ENCODE measurements around the gene CARS2. TPM values are rescaled to one million over a fixed set of nuclear protein-coding genes. Genes with fewer than 3 reads are reported as not detected.
A peak's percentile ranks its signal among the peaks of the same experiment; 100 is the strongest.

CARS2 gene
- total RNA-seq, 1 donor from 2014 or later: 41.7 TPM

GRCh38 chr13:110653271-110653670 is 52.6 kb downstream of the CARS2 start:
- no peak for DNase-seq (ENCODE audit: low read depth in 2 of 2)

- DNase-seq (ENCODE audit: low read depth in 2 of 2): no peak
These were observed 53.2 kb downstream of the CARS2 start for GRCh38 chr13:110652764-110653163.

- DNase-seq (ENCODE audit: low read depth in 2 of 2): no peak
These were observed 53.6 kb downstream of the CARS2 start for GRCh38 chr13:110652231-110652730.

- DNase-seq (ENCODE audit: low read depth in 2 of 2): no peak
These were observed 54.1 kb downstream of the CARS2 start for GRCh38 chr13:110651726-110652230.

GRCh38 chr13:110651271-110651670 is 54.6 kb downstream of the CARS2 start:
- DNase-seq (ENCODE audit: low read depth in 2 of 2): no peak

GRCh38 chr13:110650436-110650835 is 55.5 kb downstream of the CARS2 start:
- DNase-seq (ENCODE audit: low read depth in 2 of 2): no peak

- DNase-seq (ENCODE audit: low read depth in 2 of 2): no peak
These were observed 56.4 kb downstream of the CARS2 start for GRCh38 chr13:110649551-110649950.

- no peak for DNase-seq (ENCODE audit: low read depth in 2 of 2)
These were observed 57.0 kb downstream of the CARS2 start for GRCh38 chr13:110648848-110649421.

GRCh38 chr13:110648146-110648819 is 57.6 kb downstream of the CARS2 start:
- no peak for DNase-seq (ENCODE audit: low read depth in 2 of 2)

GRCh38 chr13:110647365-110647737 is 58.6 kb downstream of the CARS2 start:
- DNase-seq (ENCODE audit: low read depth in 2 of 2): no peak

- DNase-seq (ENCODE audit: low read depth in 2 of 2): no peak
These were observed 59.2 kb downstream of the CARS2 start for GRCh38 chr13:110646442-110647364.

- DNase-seq (ENCODE audit: low read depth in 2 of 2): no peak
These were observed 60.2 kb downstream of the CARS2 start for GRCh38 chr13:110645750-110646149.

GRCh38 chr13:110644892-110645521 is 60.9 kb downstream of the CARS2 start:
- DNase-seq (ENCODE audit: low read depth in 2 of 2): peak in 1 of 2 donors; percentile 45

GRCh38 chr13:110643768-110644421 is 62.0 kb downstream of the CARS2 start:
- DNase-seq (ENCODE audit: low read depth in 2 of 2): no peak

GRCh38 chr13:110643324-110643723 is 62.6 kb downstream of the CARS2 start:
- no peak for DNase-seq (ENCODE audit: low read depth in 2 of 2)

GRCh38 chr13:110642291-110642981 is 63.5 kb downstream of the CARS2 start:
- DNase-seq (ENCODE audit: low read depth in 2 of 2): no peak

GRCh38 chr13:110641055-110642015 is 64.6 kb downstream of the CARS2 start:
- peak; percentile 64 to 67 for DNase-seq (ENCODE audit: low read depth in 2 of 2)

- DNase-seq (ENCODE audit: low read depth in 2 of 2): peak; percentile 67 to 77
These were observed 65.3 kb downstream of the CARS2 start for GRCh38 chr13:110640591-110641029.

- no peak for DNase-seq (ENCODE audit: low read depth in 2 of 2)
These were observed 66.0 kb downstream of the CARS2 start for GRCh38 chr13:110639935-110640334.

Measured in dermis microvascular lymphatic vessel endothelial cell (primary cell).